GM12873 (cell line): Measurements from ENCODE around the gene HYI.

Experiments used
- CTCF ChIP-seq: IDR thresholded peaks from 2 replicates; pipeline ENCODE4 v1.5.1; 2012; ENCODE audit warnings: low read depth, mild to moderate bottlenecking, moderate library complexity, low read length, control low read depth; ENCODE audit not compliant: insufficient read depth; ENCODE audit errors: missing control alignments

Gene HYI

GRCh38 chr1:43468414-43468813, 14.7 kb upstream of the HYI start:
- no peak for TF ChIP-seq CTCF

DNA sequence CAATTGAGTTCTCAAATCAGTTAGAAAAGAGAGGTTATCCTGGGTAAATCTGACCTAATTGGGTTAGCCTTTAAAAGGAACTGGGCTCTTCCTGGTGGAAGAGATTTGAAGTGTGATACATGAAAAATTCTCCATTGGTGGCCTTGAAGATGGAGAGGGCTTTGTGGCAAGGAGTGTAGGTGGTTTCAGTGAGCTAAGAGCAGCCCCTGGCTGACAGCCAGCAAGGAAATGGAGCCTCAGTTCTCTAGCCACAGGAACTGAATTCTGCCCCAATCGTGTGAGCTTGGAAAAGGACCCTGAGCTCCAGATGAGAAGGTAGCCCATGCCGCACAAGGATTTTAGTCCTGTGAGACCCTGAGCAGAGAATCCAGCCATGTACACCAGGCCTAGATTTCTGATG, 12.7 kb upstream of the HYI start:
- no peak for TF ChIP-seq CTCF

- no peak for TF ChIP-seq CTCF
Measured at GRCh38 chr1:43465505-43466067, 11.9 kb upstream of the HYI start.

DNA sequence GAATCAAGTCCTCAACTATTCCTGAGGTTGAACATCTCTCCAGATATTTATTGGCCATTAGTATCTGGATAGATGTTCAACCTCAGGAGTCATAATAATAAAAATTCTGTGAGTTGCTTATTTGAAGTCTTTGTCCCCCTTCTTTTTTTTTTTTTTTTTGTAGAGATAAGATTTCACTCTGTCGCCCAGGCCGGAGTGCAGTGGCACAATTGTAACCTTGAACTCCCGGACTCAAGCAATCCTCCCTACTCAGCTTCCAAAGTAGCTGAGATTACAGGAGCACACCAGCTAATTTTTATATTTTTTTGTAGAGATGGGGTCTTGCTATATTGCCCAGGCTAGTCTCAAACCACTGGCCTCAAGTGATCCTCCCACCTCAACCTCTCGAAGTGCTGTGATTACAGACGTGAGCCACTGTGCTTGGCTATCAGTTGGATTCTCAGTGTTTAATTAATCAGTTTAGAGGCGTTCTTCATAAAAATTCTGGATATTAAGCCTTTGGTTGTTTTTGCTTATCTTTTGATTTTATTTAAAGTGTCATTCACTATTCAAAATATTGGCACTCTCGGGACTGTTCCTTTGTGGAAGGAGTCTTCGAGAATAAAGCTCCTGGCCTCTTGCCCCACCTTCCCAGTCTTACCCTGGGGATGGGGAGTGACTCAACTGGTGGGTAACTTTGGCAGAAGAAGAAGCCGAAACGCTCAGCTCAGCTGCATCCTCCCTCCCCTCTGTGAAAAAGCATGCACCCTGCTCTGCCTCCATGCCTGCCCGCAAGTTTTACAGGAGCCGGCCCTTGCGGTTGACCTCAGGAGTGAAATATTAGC, 11.2 kb upstream of the HYI start:
- no peak for TF ChIP-seq CTCF

- TF ChIP-seq CTCF: no peak
Measured at GRCh38 chr1:43463479-43463878, 9.7 kb upstream of the HYI start.

DNA sequence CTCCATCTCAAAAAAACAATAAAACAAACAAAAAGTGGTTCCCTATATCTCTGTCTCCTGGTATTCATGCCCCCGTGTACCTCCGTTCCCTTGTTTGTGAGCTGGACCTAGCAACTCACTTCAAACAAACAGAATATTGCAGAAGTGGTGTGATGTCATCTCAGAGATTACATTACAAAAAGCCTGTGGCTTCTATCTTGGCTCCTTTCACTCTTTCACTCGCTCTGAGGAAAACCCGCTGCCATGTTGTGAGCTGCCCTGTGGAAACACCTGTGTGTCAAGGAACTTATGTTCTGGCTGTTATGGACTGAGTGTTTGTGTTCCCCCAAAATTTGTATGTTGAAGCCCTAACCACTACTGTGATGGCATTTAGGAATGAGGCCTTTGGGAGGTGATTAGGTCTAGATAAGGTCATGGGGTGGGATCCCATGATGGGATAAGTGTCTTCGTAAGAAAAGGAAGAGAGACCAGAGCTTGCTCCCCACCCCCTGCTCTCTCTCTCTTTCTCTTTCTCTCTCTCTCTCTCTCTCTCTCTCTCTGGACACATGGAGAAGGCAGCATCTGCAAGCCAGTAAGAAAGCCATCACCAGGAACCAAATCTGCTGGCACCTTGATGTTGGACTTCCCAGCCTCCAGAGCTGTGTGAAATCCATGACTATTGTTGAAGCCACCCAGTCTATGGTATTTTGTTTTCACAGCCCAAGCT, 7.4 kb upstream of the HYI start:
- no peak for TF ChIP-seq CTCF

DNA sequence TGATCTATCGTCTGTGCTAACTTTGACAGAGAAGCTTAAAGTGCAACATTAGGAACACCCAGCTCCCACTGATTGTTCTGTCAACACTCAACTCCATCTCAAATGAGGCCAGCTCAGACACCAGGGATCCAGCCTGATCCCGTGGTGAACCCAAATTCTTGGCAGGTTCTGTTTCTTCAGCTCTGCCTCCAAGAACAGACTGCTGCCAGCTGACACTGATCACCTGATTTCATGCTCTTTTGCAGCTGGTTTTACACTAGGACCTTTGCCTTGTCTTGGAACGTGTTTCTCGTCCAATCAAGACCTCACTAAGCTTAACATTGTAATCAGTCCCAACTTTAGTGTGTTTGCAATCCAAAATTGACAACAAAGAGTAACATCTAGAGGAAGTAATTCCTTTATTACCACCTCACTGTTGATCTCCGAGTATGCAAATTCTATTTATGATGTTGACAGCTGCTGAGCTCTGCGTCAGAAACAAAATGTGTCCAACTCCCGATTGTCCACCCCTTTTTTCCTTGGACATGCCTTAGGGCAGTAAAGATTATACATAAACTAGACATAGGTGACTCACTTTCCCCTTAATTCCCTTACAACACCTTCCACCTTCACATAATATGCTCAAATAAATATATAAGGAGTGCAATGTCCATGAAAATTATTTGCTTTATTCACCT, 1.6 kb upstream of the HYI start:
- no peak for TF ChIP-seq CTCF
